GM12878 (cell line): ENCODE data around the gene ATXN7L1. TPM values are rescaled to one million over a fixed set of nuclear protein-coding genes. Genes with fewer than 3 reads are reported as not detected.

ENCODE experiments used
- ATAC-seq: fragments of 200-7000 bp; cut with Tn5 transposase; 3 replicates; pipeline ENCODE4 v1.9.1; 2020; ENCODE audit warnings: mild to moderate bottlenecking, moderate library complexity
- BruUV-seq: library from RNA; stranded (reverse); fragments of 400-500 nt; replicated peaks from 2 replicates; lab custom pipeline; 2021; lab: Mats Ljungman, UMichigan
- CTCF ChIA-PET: fragments of 300-600 bp; sonication (Branson Sonifier 250); formaldehyde crosslinking; extraction: SDS; loops from one replicate; lab custom pipeline; 2021; ENCODE audit warnings: inconsistent platforms; lab: Yijun Ruan, JAX
- POLR2A ChIA-PET: fragments of 350-600 bp; formaldehyde crosslinking; extraction: SDS; loops from one replicate; lab custom pipeline; 2021; ENCODE audit warnings: inconsistent platforms; lab: Charles Lee
- RAD21 ChIA-PET: fragments of 300-600 bp; sonication (Branson Sonifier 250); formaldehyde crosslinking; loops from one replicate; lab custom pipeline; 2023; ENCODE audit warnings: antibody characterized with exemption; ENCODE audit not compliant: unreplicated experiment; lab: Charles Lee
- SMC1A ChIA-PET: fragments of 300-600 bp; sonication (Branson Sonifier 250); formaldehyde crosslinking; loops from one replicate; lab custom pipeline; 2023; ENCODE audit not compliant: unreplicated experiment, uncharacterized antibody; lab: Charles Lee
- DNase-seq: peaks from one replicate; pipeline ENCODE4 v3.0.0-alpha.2; 2011; ENCODE audit warnings: low read depth, low spot score
- FAIRE-seq: peaks from 3 replicates; lab custom pipeline; 2011; peaks lifted over from hg19 to GRCh38; lab: Jason Lieb, UNC
- H2AFZ ChIP-seq: 2 replicates; pipeline ENCODE4 v1.6.0; 2011; ENCODE audit warnings: low read depth, low read length, control low read depth; ENCODE audit not compliant: control insufficient read depth
- H3K27ac ChIP-seq: 2 replicates; pipeline ENCODE4 v1.5.1; 2011; ENCODE audit warnings: control low read depth; ENCODE audit not compliant: control insufficient read depth, insufficient read depth
- H3K27me3 ChIP-seq, 2 experiments: replicated peaks in 1 of 2; 2 replicates each; pipeline versions ENCODE4 v1.6.0 to v1.6.1; 2011; ENCODE audit warnings: low read length in 1 of 2; ENCODE audit not compliant: control insufficient read depth in 2 of 2, insufficient read depth in 2 of 2
- H3K36me3 ChIP-seq, 2 experiments: 2 replicates each; pipeline ENCODE4 v1.5.1; 2011; ENCODE audit warnings: low read length in 1 of 2; ENCODE audit not compliant: control insufficient read depth in 2 of 2, insufficient read depth in 2 of 2
- H3K4me1 ChIP-seq: 2 replicates; pipeline ENCODE4 v1.6.1; 2011; ENCODE audit warnings: mild to moderate bottlenecking, low read length, moderate library complexity, mixed read lengths; ENCODE audit not compliant: control insufficient read depth, insufficient read depth
- H3K4me2 ChIP-seq: 2 replicates; pipeline ENCODE4 v1.6.0; 2011; ENCODE audit warnings: control low read depth; ENCODE audit not compliant: control insufficient read depth, insufficient read depth
- H3K4me3 ChIP-seq: fragments of 200-600 bp; sonication (generic); 2 replicates; pipeline ENCODE4 v1.5.1; 2016
- H3K79me2 ChIP-seq: 2 replicates; pipeline ENCODE4 v1.6.0; 2011; ENCODE audit warnings: low read length; ENCODE audit not compliant: control insufficient read depth, insufficient read depth
- H3K9ac ChIP-seq: 2 replicates; pipeline ENCODE4 v1.8.0; 2011; ENCODE audit warnings: low read length, control low read depth, mixed read lengths; ENCODE audit not compliant: control insufficient read depth, insufficient read depth
- H3K9me3 ChIP-seq: replicated peaks from 3 replicates; pipeline ENCODE4 v1.5.1; 2011; ENCODE audit warnings: mild to moderate bottlenecking, low read length; ENCODE audit not compliant: control insufficient read depth, insufficient read depth
- H4K20me1 ChIP-seq: 2 replicates; pipeline ENCODE4 v1.6.0; 2011; ENCODE audit not compliant: control insufficient read depth, insufficient read depth
- ATF2 ChIP-seq: IDR thresholded peaks from 2 replicates; pipeline ENCODE4 v1.6.1; 2012; ENCODE audit warnings: low read length, inconsistent platforms
- CBFB ChIP-seq: IDR thresholded peaks from 2 replicates; pipeline ENCODE4 v1.6.1; 2016; ENCODE audit warnings: antibody characterized with exemption, low read depth
- CREB1 ChIP-seq: IDR thresholded peaks from 2 replicates; pipeline ENCODE4 v1.6.1; 2012; ENCODE audit warnings: low read depth, mild to moderate bottlenecking, inconsistent platforms
- CTCF ChIP-seq, 3 experiments: IDR thresholded peaks in 2 of 3; conservative IDR thresholded peaks in 1 of 3; 2 replicates each; pipeline ENCODE4 v1.5.1; 2011; ENCODE audit warnings: low read depth in 3 of 3, low read length in 3 of 3, mild to moderate bottlenecking in 3 of 3, control low read depth in 2 of 3, moderate library complexity in 2 of 3, inconsistent platforms in 1 of 3, mixed read lengths in 1 of 3; ENCODE audit not compliant: control insufficient read depth in 2 of 3, insufficient read depth in 1 of 3; ENCODE audit errors: extremely low read depth in 1 of 3
- IRF4 ChIP-seq: IDR thresholded peaks from 2 replicates; pipeline ENCODE4 v1.6.1; 2011; ENCODE audit warnings: low read depth, low read length
- LARP7 ChIP-seq: fragments of 450-650 bp; IDR thresholded peaks from 2 replicates; pipeline ENCODE4 v1.6.1; 2017; ENCODE audit warnings: mild to moderate bottlenecking
- RAD21 ChIP-seq: IDR thresholded peaks from 2 replicates; pipeline ENCODE4 v1.6.1; 2011; ENCODE audit warnings: mild to moderate bottlenecking, low read depth, low read length, moderate library complexity; ENCODE audit not compliant: insufficient read depth
- RELA ChIP-seq: fragments of 450-650 bp; IDR thresholded peaks from 2 replicates; pipeline ENCODE4 v1.8.0; 2014; ENCODE audit warnings: borderline replicate concordance; ENCODE audit not compliant: partially characterized antibody
- SMC3 ChIP-seq: IDR thresholded peaks from 2 replicates; pipeline ENCODE4 v1.6.1; 2011; ENCODE audit warnings: low read length, improper control_type of control experiment, borderline replicate concordance
- STAT1 ChIP-seq: fragments of 450-650 bp; conservative IDR thresholded peaks from 2 replicates; pipeline ENCODE4 v1.6.1; 2014; ENCODE audit warnings: antibody characterized with exemption, mild to moderate bottlenecking
- WGBS: methylation state at CpG from one replicate; pipeline ENCODE4 v1.1.6; 2016; ENCODE audit warnings: low lambda C conversion rate; ENCODE audit not compliant: insufficient replicate concordance, insufficient coverage; ENCODE audit errors: missing lambda C conversion rate; 5-methylcytosine and 5-hydroxymethylcytosine counted together
- in situ Hi-C: fragments of 300-500 bp; cut with MboI; formaldehyde crosslinking; loops from 9 replicates; pipeline ENCODE4 v1.14.3; 2018; ENCODE audit warnings: mixed read lengths
- intact Hi-C: fragments of 100-400 bp; cut with micrococcal nuclease; formaldehyde crosslinking; loops from one replicate; pipeline ENCODE4 v1.14.2; 2022; ENCODE audit not compliant: unreplicated experiment
- polyA plus RNA-seq, 11 experiments: library from polyadenylated mRNA; depleted of rRNA in 4 of 11; unstranded in 6 of 11; stranded (reverse) in 5 of 11; fragments of >200 nt; fragmentation: Nextera tagmentation in 4 of 11; fragmentation: Illumina TruSeq in 1 of 11; extraction: Ambion mirVana in 4 of 11; extraction: Trizol in 1 of 11; gene quantifications; 1 replicate in 1 of 11; 2 replicates in 10 of 11; pipeline versions ENCODE4 v1.2.1 to v1.2.3, GENCODE V29; 2011 to 2016; ENCODE audit warnings: inconsistent platforms in 2 of 11, missing spikeins in 2 of 11, low read depth in 1 of 11
- total RNA-seq, 4 experiments: library from RNA; depleted of rRNA in 3 of 4; stranded (reverse); fragments of >200 nt in 3 of 4; fragmentation: Illumina TruSeq in 1 of 4; extraction: Trizol in 1 of 4; gene quantifications; 2 replicates each; pipeline versions ENCODE4 v1.2.1 to v1.2.3, GENCODE V29; 2013 to 2021

Gene ATXN7L1
- total and polyA plus RNA-seq, 10 of the 15 experiments (the other 5 are each of a cell fraction or from before 2014, with no cell fraction given): 0.40 to 2.9 (median 1.2) TPM

- no TSS peak for BruUV-seq
- FAIRE-seq (peak; percentile 70), DNase-seq (no peak), ATAC-seq (peak; percentile 81)
- in situ Hi-C loops (no loop called here), intact Hi-C loops (loop anchor here (1.0 to 10.0 kb wide), 3 partner anchors 228 to 385 kb away; no protein-coding TSS in a partner anchor)
- ChIA-PET RAD21 (interaction anchor here (1.0 to 1.9 kb wide), 5 partner anchors 71 to 390 kb away, joined by 3 to 7 read pairs (median 3); no protein-coding TSS in a partner anchor), SMC1A (interaction anchor here (0.6 to 2.0 kb wide), 8 partner anchors 28 to 378 kb away, joined by 3 to 6 read pairs (median 3); no protein-coding TSS in a partner anchor), POLR2A (no interaction called here), CTCF (interaction anchor here (0.6 to 2.6 kb wide), 37 partner anchors 9 to 510 kb away, joined by 3 to 23 read pairs (median 4); no protein-coding TSS in a partner anchor)
- no peaks in the 10 kb centered on the region for H3K4me1 ChIP-seq
- no peak overlapping the region for H3K9ac ChIP-seq
- H3K9me3 ChIP-seq: no peaks in the 10 kb centered on the region
- 48% methylated on average over 7 of the region's 7 CpGs for WGBS
- no peak overlapping the region for H3K4me2 ChIP-seq
- TF ChIP-seq CREB1 (no peak), CBFB (no peak), ATF2 (no peak), RAD21 (peak; percentile 44), RELA (no peak), LARP7 (no peak), IRF4 (no peak), SMC3 (peak; percentile 44; the same call in 1 of the 2 replicates), STAT1 (no peak), CTCF (IDR thresholded peaks at IDR 0.05 in 2 of 3, conservative IDR thresholded peaks at IDR 0.05 in 1 of 3; ENCODE audit: control insufficient read depth in 2 of 3, extremely low read depth in 1 of 3, insufficient read depth in 1 of 3, low read depth in 3 of 3, low read length in 3 of 3) (peak; percentile 60 to 87 (median 85))
- no peaks in the 10 kb centered on the region for H3K27me3 ChIP-seq
- no peak overlapping the region for H2AFZ ChIP-seq
- no peak overlapping the region for H3K27ac ChIP-seq
- no peaks in the 10 kb centered on the region; the same call in 1 of the 2 replicates for H4K20me1 ChIP-seq
- no peaks in the 10 kb centered on the region for H3K79me2 ChIP-seq
- no peaks in the 10 kb centered on the region for H3K36me3 ChIP-seq
- H3K4me3 ChIP-seq: no peak overlapping the region
Observed at GRCh38 chr7:105656922-105657521, 219.4 kb downstream of the ATXN7L1 start.
